ENCODE results near the gene RAB7B. TPM values are rescaled to one million over a fixed set of nuclear protein-coding genes. Genes with fewer than 3 reads are reported as not detected.
A peak's percentile ranks its signal among the peaks of the same experiment; 100 is the strongest.
"Not testable (repeated sequence)": the region's sequence is repeated elsewhere in the genome, so short reads cannot be mapped to it uniquely, and the experiment has no call there.

Gene RAB7B, protein sequence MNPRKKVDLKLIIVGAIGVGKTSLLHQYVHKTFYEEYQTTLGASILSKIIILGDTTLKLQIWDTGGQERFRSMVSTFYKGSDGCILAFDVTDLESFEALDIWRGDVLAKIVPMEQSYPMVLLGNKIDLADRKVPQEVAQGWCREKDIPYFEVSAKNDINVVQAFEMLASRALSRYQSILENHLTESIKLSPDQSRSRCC
- 1 to 10 TPM in 2 of 4 donors, under 1 TPM in 2; 0.78 to 2.4 (median 1.3) TPM for total RNA-seq

GRCh38 chr1:206002871-206003801, at the start of gene RAB7B:
Gene RAB7B (minus strand): TSS chr1:206003395. CDS start chr1:205994135, 9,260 bp downstream.
- Histone ChIP-seq H3K4me3 (peak within 1 kb of the TSS in 3 of 4 donors; percentile 11 to 36 (median 19)), H3K36me3 (no peaks in the 10 kb centered on the region), H3K27me3 (no peaks in the 10 kb centered on the region), H3K27ac (peak within 1 kb of the TSS in 2 of 4 donors; percentile 73 to 88), H3K9me3 (no peaks in the 10 kb centered on the region), H3K4me1 (peaks cover 0 to 34% (median 22%) of the 10 kb centered on the region in 4 donors)
- TF ChIP-seq, protein P1, sequence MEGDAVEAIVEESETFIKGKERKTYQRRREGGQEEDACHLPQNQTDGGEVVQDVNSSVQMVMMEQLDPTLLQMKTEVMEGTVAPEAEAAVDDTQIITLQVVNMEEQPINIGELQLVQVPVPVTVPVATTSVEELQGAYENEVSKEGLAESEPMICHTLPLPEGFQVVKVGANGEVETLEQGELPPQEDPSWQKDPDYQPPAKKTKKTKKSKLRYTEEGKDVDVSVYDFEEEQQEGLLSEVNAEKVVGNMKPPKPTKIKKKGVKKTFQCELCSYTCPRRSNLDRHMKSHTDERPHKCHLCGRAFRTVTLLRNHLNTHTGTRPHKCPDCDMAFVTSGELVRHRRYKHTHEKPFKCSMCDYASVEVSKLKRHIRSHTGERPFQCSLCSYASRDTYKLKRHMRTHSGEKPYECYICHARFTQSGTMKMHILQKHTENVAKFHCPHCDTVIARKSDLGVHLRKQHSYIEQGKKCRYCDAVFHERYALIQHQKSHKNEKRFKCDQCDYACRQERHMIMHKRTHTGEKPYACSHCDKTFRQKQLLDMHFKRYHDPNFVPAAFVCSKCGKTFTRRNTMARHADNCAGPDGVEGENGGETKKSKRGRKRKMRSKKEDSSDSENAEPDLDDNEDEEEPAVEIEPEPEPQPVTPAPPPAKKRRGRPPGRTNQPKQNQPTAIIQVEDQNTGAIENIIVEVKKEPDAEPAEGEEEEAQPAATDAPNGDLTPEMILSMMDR (IDR thresholded peaks at IDR 0.05) = no peak
- peak in 1 of 2 donors; percentile 70 for TF ChIP-seq EP300 (IDR thresholded peaks at IDR 0.05)
- WGBS, 2 donors = 28% methylated on average over 12 of the region's 12 CpGs
- peak; percentile 55 to 72 for DNase-seq (ENCODE audit: low spot score in 2 of 2)

GRCh38 chr1:206052231-206052865, 49.2 kb upstream of the RAB7B start:
- DNase-seq (ENCODE audit: low spot score in 2 of 2); H3K4me1 ChIP-seq; H3K36me3 ChIP-seq; H3K9me3 ChIP-seq; H3K27me3 ChIP-seq; H3K4me3 ChIP-seq: not testable (repeated sequence)
- 83 to 93% methylated on average over 6 of the region's 8 CpGs for whole genome bisulfite sequencing, 2 donors
- H3K27ac ChIP-seq = peak overlapping the region in 1 of 4 donors; percentile 21

DNA sequence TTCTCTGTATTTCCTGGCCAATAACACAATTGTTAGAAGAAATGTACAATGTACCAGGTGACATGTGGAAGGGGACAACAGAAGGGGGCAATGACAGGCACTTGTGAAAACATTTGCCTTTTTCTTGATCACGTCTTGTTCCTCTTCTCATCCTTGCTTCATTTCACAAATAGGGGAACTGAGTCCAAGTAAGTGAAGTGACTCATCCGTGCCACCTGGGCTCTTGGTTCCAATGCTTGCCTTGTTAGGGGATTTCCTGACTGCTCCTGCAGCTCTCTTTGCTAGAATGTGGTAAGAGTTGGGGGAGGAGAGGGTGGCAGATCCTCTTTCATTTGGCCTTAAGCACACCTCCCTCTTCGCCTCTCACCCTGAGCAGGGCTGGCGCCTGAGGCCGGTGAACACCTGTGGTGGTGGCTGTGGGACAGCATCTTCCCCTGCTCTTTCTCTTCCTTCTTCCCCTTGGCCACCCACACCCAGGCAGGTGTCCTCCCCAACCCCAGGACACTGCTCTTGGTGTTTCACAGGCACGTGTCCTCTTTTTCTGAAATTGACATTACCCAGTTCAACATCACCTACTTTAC, 47.5 kb upstream of the RAB7B start:
- Histone ChIP-seq H3K27ac (peak overlapping the region in 1 of 4 donors; percentile 24), H3K4me3 (no peak overlapping the region), H3K27me3 (no peaks in the 10 kb centered on the region), H3K9me3 (no peaks in the 10 kb centered on the region), H3K4me1 (peaks cover 0 to 5% (median 0%) of the 10 kb centered on the region in 4 donors), H3K36me3 (no peaks in the 10 kb centered on the region)
- 82 to 85% methylated on average over 6 of the region's 6 CpGs for WGBS, 2 donors
- DNase-seq (ENCODE audit: low spot score in 2 of 2) = no peak
- TF ChIP-seq, protein P1 (IDR thresholded peaks at IDR 0.05) = no peak
- no peak for TF ChIP-seq POLR2A (IDR thresholded peaks at IDR 0.05)
- TF ChIP-seq EP300 (IDR thresholded peaks at IDR 0.05) = no peak

DNA sequence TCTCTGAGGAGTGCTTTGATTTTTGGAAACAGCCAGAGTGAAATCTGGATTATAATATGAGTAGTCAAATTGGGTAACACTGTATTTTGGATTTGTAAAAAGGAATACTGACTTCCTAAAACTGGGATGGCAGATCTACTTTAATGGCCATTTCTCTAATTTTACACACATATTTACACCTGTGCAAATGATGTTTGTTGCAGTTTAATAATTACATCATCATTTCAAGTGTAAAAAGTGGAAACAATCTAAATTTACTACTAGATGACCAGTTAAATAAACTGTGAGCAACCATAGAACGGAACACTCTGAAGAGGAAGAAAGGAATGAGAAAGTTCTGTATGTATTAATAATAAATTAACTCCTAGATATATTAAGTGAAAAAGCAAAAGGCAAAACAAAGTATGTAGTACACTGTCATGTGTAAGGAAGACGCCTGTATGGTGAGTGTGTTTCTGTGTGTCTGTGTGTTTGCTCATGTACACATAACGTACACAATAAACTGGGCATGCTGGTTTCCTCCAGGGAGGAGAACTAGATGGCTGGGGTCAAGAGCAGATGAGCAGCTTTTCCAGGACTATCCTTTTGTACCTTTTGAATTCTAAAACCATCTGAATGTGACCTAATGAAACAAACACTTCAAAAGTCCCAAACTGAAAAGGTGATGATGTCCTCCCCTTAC, 46.9 kb upstream of the RAB7B start:
- H3K9me3 ChIP-seq = no peaks in the 10 kb centered on the region
- peaks cover 0 to 5% (median 0%) of the 10 kb centered on the region in 4 donors for H3K4me1 ChIP-seq
- H3K27me3 ChIP-seq = no peaks in the 10 kb centered on the region
- no peak for DNase-seq (ENCODE audit: low spot score in 2 of 2)
- WGBS, 2 donors = 86 to 89% methylated on average over 3 of the region's 3 CpGs
- peak overlapping the region in 1 of 4 donors; percentile 24 for H3K27ac ChIP-seq
- H3K4me3 ChIP-seq = no peak overlapping the region
- no peaks in the 10 kb centered on the region for H3K36me3 ChIP-seq
- TF ChIP-seq POLR2A (IDR thresholded peaks at IDR 0.05) (no peak), EP300 (IDR thresholded peaks at IDR 0.05) (no peak)
- TF ChIP-seq, protein P1 (IDR thresholded peaks at IDR 0.05) = no peak

- no peak for DNase-seq (ENCODE audit: low spot score in 2 of 2)
Measured at GRCh38 chr1:206049293-206049692, 46.1 kb upstream of the RAB7B start.

More at GRCh38 chr1:206049293-206049692, 46.1 kb upstream of the RAB7B start:
- H3K4me3 ChIP-seq = no peak overlapping the region
- H3K27ac ChIP-seq = no peak overlapping the region
- TF ChIP-seq EP300 (IDR thresholded peaks at IDR 0.05) (no peak), POLR2A (IDR thresholded peaks at IDR 0.05) (no peak)
- TF ChIP-seq, protein P1 (IDR thresholded peaks at IDR 0.05) = no peak
- no peaks in the 10 kb centered on the region for H3K36me3 ChIP-seq
- peaks cover 0 to 5% (median 0%) of the 10 kb centered on the region in 4 donors for H3K4me1 ChIP-seq
- H3K9me3 ChIP-seq = no peaks in the 10 kb centered on the region
- no peaks in the 10 kb centered on the region for H3K27me3 ChIP-seq
